Heart left ventricle (tissue), 16 donors: ENCODE results near the gene MCC. TPM values are rescaled to one million over a fixed set of nuclear protein-coding genes. Genes with fewer than 3 reads are reported as not detected.

ENCODE experiments used
- ATAC-seq, 4 donors: fragments of 200-7000 bp; cut with Tn5 transposase; one replicate each; pipeline ENCODE4 v1.9.1; 2020 to 2022; ENCODE audit warnings: moderate library complexity in 4 of 4, mild to moderate bottlenecking in 3 of 4, moderate number of reproducible peaks in 1 of 4
- DNase-seq, 5 donors: peaks; one replicate each; pipeline ENCODE4 v3.0.0-alpha.2; 2020
- H3K27ac ChIP-seq, 12 donors: fragments of 200-600 bp; sonication (generic) in 4 of 12; one replicate each; pipeline versions ENCODE4 v1.5.0 to v1.8.0; 2016 to 2022; ENCODE audit warnings: mild to moderate bottlenecking in 2 of 12
- H3K27me3 ChIP-seq, 9 donors: fragments of 200-600 bp; sonication (generic) in 2 of 9; one replicate each; pipeline versions ENCODE4 v1.5.1 to v1.8.0; 2016 to 2022; ENCODE audit warnings: mild to moderate bottlenecking in 3 of 9
- H3K36me3 ChIP-seq, 9 donors: fragments of 200-600 bp; sonication (generic) in 2 of 9; one replicate each; pipeline versions ENCODE4 v1.5.0 to v1.8.0; 2018 to 2022; ENCODE audit warnings: mild to moderate bottlenecking in 2 of 9
- H3K4me1 ChIP-seq, 12 donors: fragments of 200-600 bp; sonication (generic) in 4 of 12; one replicate each; pipeline versions ENCODE4 v1.5.0 to v1.8.0; 2016 to 2022; ENCODE audit warnings: mild to moderate bottlenecking in 3 of 12
- H3K4me3 ChIP-seq, 12 donors: fragments of 200-600 bp; sonication (generic) in 4 of 12; one replicate each; pipeline versions ENCODE4 v1.5.0 to v1.8.0; 2017 to 2022; ENCODE audit warnings: mild to moderate bottlenecking in 9 of 12, moderate library complexity in 4 of 12
- H3K9me3 ChIP-seq, 12 donors: fragments of 200-600 bp; sonication (generic) in 4 of 12; one replicate each; pipeline versions ENCODE4 v1.5.0 to v1.8.0; 2016 to 2022; ENCODE audit warnings: mild to moderate bottlenecking in 1 of 12
- CTCF ChIP-seq, 12 donors: fragments of 200-600 bp; sonication (generic) in 4 of 12; IDR thresholded peaks; one replicate each; pipeline versions ENCODE4 v1.5.0 to v1.8.0; 2018 to 2022; ENCODE audit warnings: antibody characterized with exemption in 12 of 12, mild to moderate bottlenecking in 5 of 12
- POLR2A ChIP-seq, 2 donors: fragments of 450-650 bp; IDR thresholded peaks; one replicate each; pipeline ENCODE4 v1.6.1; 2017; ENCODE audit warnings: antibody characterized with exemption in 2 of 2, mild to moderate bottlenecking in 2 of 2, moderate library complexity in 2 of 2
- WGBS, 4 donors: extraction: QIAGEN DNeasy Blood & Tissue Kit in 2 of 4; methylation state at CpG; one replicate each; pipeline versions ENCODE4 v1.1.5 to v1.1.7; 2013 to 2018; 5-methylcytosine and 5-hydroxymethylcytosine counted together
- intact Hi-C, 10 donors: fragments of 100-400 bp; cut with DNase I; formaldehyde crosslinking; loops; one replicate each; pipeline versions ENCODE4 v1.11.1 to v1.14.2; 2022
- polyA plus RNA-seq, 2 donors: library from polyadenylated mRNA; stranded (reverse); fragments of 200-250 nt; gene quantifications; one replicate each; pipeline ENCODE4 v1.2.3, GENCODE V29; 2013
- total RNA-seq, 9 donors: library from RNA; depleted of rRNA in 2 of 9; stranded (reverse); fragments of >200 nt in 2 of 9; fragmentation: NEBNext Ultra II Directional in 3 of 9; extraction: Animal tissue kit (Norgen Biotek cat#: 25700) in 3 of 9; gene quantifications; one replicate each; pipeline versions ENCODE4 v1.1.0 to v1.2.4, GENCODE V29; 2016 to 2023
- donor health status: ischemic (EF 13 %, LVEDD 7.1; RV severe dilation, severe dysfunction).
- donor health status: healthy with polysubstance abuse.
- donor health status: DM: no; HTN: yes; CAD: no.
- donor health status: DM: no; HTN: no; CAD: no.
- donor health status: ischemic (EF 25% LVEDD 6.9; RV normal size, moderate dysfunction).
- donor health status: ischemic (EF 25% LVEDD 5.7; RV mildly dilated, moderate dysfunction).
- donor health status: healthy.
- donor health status: DM: yes; HTN: yes; CAD: no.
- donor health status: ischemic (EF 35%, LVEDD 5.7; RV mildly dilated, moderate dysfunction).
- donor health status: nonischemic (EF 11% LVEDD 7.7; RV severe dilation, severe dysfunction).
- donor health status: DM: yes; HTN: yes; CAD: no.
- donor health status: PGD.
- donor health status: ischemic (EF 29% LVEDD 5.4; RV normal size, mild dysfunction).
- donor health status: nonischemic (EF 23%, LVEDD 6.1; RV moderate dilation, normal function).

Gene MCC
- total and polyA plus RNA-seq, 11 donors = 6.1 to 33.8 (median 24.3) TPM

DNA sequence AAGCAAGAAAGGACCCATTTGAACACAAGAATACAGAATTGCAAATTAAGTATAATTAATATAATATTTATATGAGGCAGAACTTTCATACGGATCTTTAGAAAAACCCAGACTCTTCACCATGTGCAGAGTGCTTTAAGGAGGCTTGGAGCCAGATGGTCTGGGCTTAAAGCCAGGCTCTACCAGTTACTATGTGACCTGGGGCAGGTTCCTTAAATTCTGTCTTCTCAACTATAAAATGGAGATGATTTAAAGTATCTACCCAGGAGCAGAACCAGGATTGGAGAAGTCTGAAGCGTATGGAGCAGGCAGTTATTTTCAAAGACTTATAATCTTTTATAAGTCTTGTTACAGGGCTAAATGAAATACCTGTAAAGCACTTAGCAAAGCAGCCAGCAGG lies 255.6 kb downstream of the MCC start:
- ATAC-seq (peak; percentile 79 to 81 (median 80)), DNase-seq (peak in 4 of 5 donors; percentile 33 to 65 (median 45))
- no peaks in the 10 kb centered on the region for H3K9me3 ChIP-seq
- TF ChIP-seq POLR2A (IDR thresholded peaks at IDR 0.05) = no peak
- TF ChIP-seq CTCF (IDR thresholded peaks at IDR 0.05) = no peak
- no peaks in the 10 kb centered on the region for H3K27me3 ChIP-seq
- no peak overlapping the region for H3K4me3 ChIP-seq
- no peaks in the 10 kb centered on the region for H3K36me3 ChIP-seq
- peaks cover 6 to 66% (median 33%) of the 10 kb centered on the region in 12 donors for H3K4me1 ChIP-seq
- WGBS, 4 donors = 34 to 39% (median 35%) methylated on average over 2 of the region's 2 CpGs
- intact Hi-C loops = no loop called here
- peak overlapping the region in 3 of 12 donors; percentile 13 to 45 (median 18) for H3K27ac ChIP-seq

DNA sequence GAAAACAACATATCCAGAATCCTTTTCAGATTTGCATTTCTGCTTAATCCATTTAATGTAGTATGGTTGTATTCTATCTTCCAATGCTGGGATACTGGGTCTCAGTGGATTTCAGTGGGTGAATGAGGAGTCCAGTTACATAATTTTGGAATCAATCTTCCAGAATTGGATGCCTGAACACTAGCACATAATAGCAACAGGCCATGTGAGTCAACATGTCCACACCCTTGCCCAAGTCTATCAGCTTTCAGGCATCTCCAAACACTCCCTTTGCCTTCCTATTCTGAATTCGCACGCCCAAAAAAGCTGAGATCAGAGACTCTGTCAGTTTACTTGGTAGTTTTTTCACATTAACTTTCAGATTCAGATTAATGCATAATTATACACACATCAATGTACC lies 256.0 kb downstream of the MCC start:
- WGBS, 4 donors = 39 to 54% (median 43%) methylated on average over 2 of the region's 2 CpGs
- no peaks in the 10 kb centered on the region for H3K36me3 ChIP-seq
- no peaks in the 10 kb centered on the region for H3K9me3 ChIP-seq
- intact Hi-C loops = no loop called here
- peak overlapping the region in 3 of 12 donors; percentile 3 to 45 (median 18) for H3K27ac ChIP-seq
- no peak for DNase-seq
- peaks cover 6 to 62% (median 31%) of the 10 kb centered on the region in 12 donors for H3K4me1 ChIP-seq
- ATAC-seq = peak; percentile 33 to 82 (median 69)
- no peak overlapping the region for H3K4me3 ChIP-seq
- TF ChIP-seq POLR2A (IDR thresholded peaks at IDR 0.05) (no peak), CTCF (IDR thresholded peaks at IDR 0.05) (no peak)
- no peaks in the 10 kb centered on the region for H3K27me3 ChIP-seq

DNA sequence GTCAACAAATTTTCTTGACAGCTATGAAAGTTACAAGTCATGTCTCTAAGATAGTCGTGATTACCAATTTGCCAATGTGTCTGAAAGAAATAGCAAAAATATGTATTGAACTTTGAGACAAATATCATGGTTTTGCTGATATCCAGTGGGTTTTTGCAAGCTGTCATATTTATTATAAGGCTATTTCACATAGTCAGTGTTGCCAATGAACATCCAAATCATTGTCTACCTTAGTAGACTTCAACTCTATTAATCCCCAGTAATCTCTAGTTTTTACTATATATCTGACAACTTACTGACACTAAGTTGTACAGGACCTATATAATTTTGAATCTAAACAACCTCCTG lies 256.6 kb downstream of the MCC start:
- Histone ChIP-seq H3K36me3 (no peaks in the 10 kb centered on the region), H3K4me1 (peaks cover 6 to 57% (median 31%) of the 10 kb centered on the region in 12 donors), H3K9me3 (no peaks in the 10 kb centered on the region), H3K27ac (no peak overlapping the region), H3K4me3 (no peak overlapping the region), H3K27me3 (no peaks in the 10 kb centered on the region)
- ATAC-seq = no peak
- no peak for DNase-seq
- no peak for TF ChIP-seq POLR2A (IDR thresholded peaks at IDR 0.05)
- TF ChIP-seq CTCF (IDR thresholded peaks at IDR 0.05) = no peak
- intact Hi-C loops = no loop called here
- WGBS, 4 donors = 89 to 94% (median 91%) methylated on average over 1 of the region's 1 CpG

GRCh38 chr5:113230711-113231652 lies 257.3 kb downstream of the MCC start:
- intact Hi-C loops = no loop called here
- ATAC-seq (no peak), DNase-seq (no peak)
- WGBS, 4 donors = 61 to 71% (median 65%) methylated on average over 4 of the region's 4 CpGs
- H3K4me3 ChIP-seq = no peak overlapping the region
- H3K27me3 ChIP-seq = no peaks in the 10 kb centered on the region
- TF ChIP-seq CTCF (IDR thresholded peaks at IDR 0.05) (no peak), POLR2A (IDR thresholded peaks at IDR 0.05) (no peak)
- no peak overlapping the region for H3K27ac ChIP-seq
- H3K9me3 ChIP-seq = no peaks in the 10 kb centered on the region
- peaks cover 6 to 58% (median 33%) of the 10 kb centered on the region in 12 donors for H3K4me1 ChIP-seq
- H3K36me3 ChIP-seq = no peaks in the 10 kb centered on the region
